Stimulated activated CD8-positive, alpha-beta memory T cell treated with anti-CD3 and anti-CD28 coated beads, Interleukin-15, amount 100 ng/mL, for 24 hours (primary cell): ENCODE measurements around the gene VWA8.

Experiments
- DNase-seq: peaks from one replicate; pipeline ENCODE4 v3.0.0-alpha.2; 2020; ENCODE audit warnings: low read depth

Gene VWA8

GRCh38 chr13:41960637-41961465, at the start of gene VWA8:
Gene VWA8, minus strand, starts transcription at chr13:41961109. Its CDS starts 94 bp downstream, at chr13:41961015.
- peak; percentile 67 for DNase-seq

GRCh38 chr13:42009057-42009456, 48.1 kb upstream of the VWA8 start:
- no peak for DNase-seq

- DNase-seq, result no peak
These were observed 46.9 kb upstream of the VWA8 start for GRCh38 chr13:42007844-42008243.

GRCh38 chr13:42002066-42002465, 41.2 kb upstream of the VWA8 start:
- no peak for DNase-seq

- DNase-seq, result no peak
These were observed 40.7 kb upstream of the VWA8 start for GRCh38 chr13:42001580-42001979.

- DNase-seq, result no peak
These were observed 39.9 kb upstream of the VWA8 start for GRCh38 chr13:42000846-42001245.

GRCh38 chr13:41997396-41997795, 36.5 kb upstream of the VWA8 start:
- DNase-seq, result no peak

- peak; percentile 6 for DNase-seq
These were observed 35.0 kb upstream of the VWA8 start for GRCh38 chr13:41995946-41996345.

- no peak for DNase-seq
These were observed 34.4 kb upstream of the VWA8 start for GRCh38 chr13:41995336-41995735.

- DNase-seq, result no peak
These were observed 33.8 kb upstream of the VWA8 start for GRCh38 chr13:41994696-41995095.

GRCh38 chr13:41991936-41992335, 31.0 kb upstream of the VWA8 start:
- no peak for DNase-seq

GRCh38 chr13:41988244-41988643, 27.3 kb upstream of the VWA8 start:
- DNase-seq, result no peak

- DNase-seq, result no peak
These were observed 25.0 kb upstream of the VWA8 start for GRCh38 chr13:41985788-41986508.

GRCh38 chr13:41981951-41982715, 21.2 kb upstream of the VWA8 start:
- DNase-seq, result no peak

GRCh38 chr13:41978007-41978406, 17.1 kb upstream of the VWA8 start:
- DNase-seq, result no peak

GRCh38 chr13:41976476-41976875, 15.6 kb upstream of the VWA8 start:
- no peak for DNase-seq

- no peak for DNase-seq
These were observed 13.5 kb upstream of the VWA8 start for GRCh38 chr13:41974262-41974900.

- no peak for DNase-seq
These were observed 12.4 kb upstream of the VWA8 start for GRCh38 chr13:41973247-41973741.

- no peak for DNase-seq
These were observed 10.9 kb upstream of the VWA8 start for GRCh38 chr13:41971848-41972247.

- no peak for DNase-seq
These were observed 10.0 kb upstream of the VWA8 start for GRCh38 chr13:41970918-41971317.

GRCh38 chr13:41970022-41970421, 9.1 kb upstream of the VWA8 start:
- no peak for DNase-seq

GRCh38 chr13:41969072-41969471, 8.2 kb upstream of the VWA8 start:
- DNase-seq, result no peak
